Hepatocyte (in vitro differentiated cells): ENCODE results near the gene PIK3C2G. TPM values are rescaled to one million over a fixed set of nuclear protein-coding genes. Genes with fewer than 3 reads are reported as not detected.

Source experiments
- DNase-seq: peaks from one replicate; pipeline ENCODE4 v3.0.0-alpha.2; 2016; ENCODE audit warnings: low spot score
- H2AFZ ChIP-seq: fragments of 200-600 bp; sonication (generic); 2 replicates; pipeline ENCODE4 v1.6.0; 2016; ENCODE audit warnings: antibody characterized with exemption, mild to moderate bottlenecking
- H3K27ac ChIP-seq: fragments of 200-600 bp; sonication (generic); 2 replicates; pipeline ENCODE4 v1.5.1; 2016; ENCODE audit warnings: mild to moderate bottlenecking
- H3K27me3 ChIP-seq: fragments of 200-600 bp; sonication (generic); 2 replicates; pipeline ENCODE4 v1.6.1; 2016
- H3K36me3 ChIP-seq: fragments of 200-600 bp; sonication (generic); replicated peaks from 2 replicates; pipeline ENCODE4 v1.5.1; 2016; ENCODE audit warnings: low read depth; ENCODE audit not compliant: insufficient read depth
- H3K4me1 ChIP-seq: fragments of 200-600 bp; sonication (generic); 2 replicates; pipeline ENCODE4 v1.5.1; 2016; ENCODE audit warnings: mild to moderate bottlenecking, moderate library complexity; ENCODE audit not compliant: insufficient read depth
- H3K4me2 ChIP-seq: fragments of 200-600 bp; sonication (generic); 2 replicates; pipeline ENCODE4 v1.6.0; 2016
- H3K4me3 ChIP-seq: fragments of 200-600 bp; sonication (generic); 2 replicates; pipeline ENCODE4 v1.5.1; 2016; ENCODE audit warnings: mild to moderate bottlenecking
- H3K79me2 ChIP-seq: fragments of 200-600 bp; sonication (generic); 2 replicates; pipeline ENCODE4 v1.6.0; 2017; ENCODE audit warnings: mild to moderate bottlenecking
- H3K9me2 ChIP-seq: fragments of 200-600 bp; sonication (generic); replicated peaks from 2 replicates; pipeline ENCODE4 v1.6.0; 2017; ENCODE audit warnings: mild to moderate bottlenecking; ENCODE audit not compliant: insufficient read depth
- H3K9me3 ChIP-seq: fragments of 200-600 bp; sonication (generic); 2 replicates; pipeline ENCODE4 v1.5.1; 2016; ENCODE audit warnings: low read depth, mild to moderate bottlenecking
- H4K20me1 ChIP-seq: fragments of 200-600 bp; sonication (generic); 2 replicates; pipeline ENCODE4 v1.6.0; 2016; ENCODE audit warnings: mild to moderate bottlenecking; ENCODE audit not compliant: insufficient read depth, poor library complexity, severe bottlenecking
- CTCF ChIP-seq: fragments of 200-600 bp; sonication (generic); IDR thresholded peaks from 2 replicates; pipeline ENCODE4 v1.5.1; 2016; ENCODE audit warnings: antibody characterized with exemption, mild to moderate bottlenecking; ENCODE audit not compliant: poor library complexity
- EZH2 ChIP-seq: fragments of 200-600 bp; sonication (generic); IDR thresholded peaks from 2 replicates; pipeline ENCODE4 v1.6.1; 2016; ENCODE audit warnings: antibody characterized with exemption, mild to moderate bottlenecking, borderline replicate concordance
- EZH2phosphoT487 ChIP-seq: fragments of 200-600 bp; sonication (generic); IDR thresholded peaks from one replicate; pipeline ENCODE4 v1.6.1; 2018; ENCODE audit warnings: antibody characterized with exemption, mild to moderate bottlenecking, low read depth, moderate library complexity; ENCODE audit not compliant: unreplicated experiment, severe bottlenecking
- WGBS: methylation state at CpG from one replicate; pipeline ENCODE4 v1.1.6; 2016; ENCODE audit warnings: low lambda C conversion rate; ENCODE audit errors: missing lambda C conversion rate; 5-methylcytosine and 5-hydroxymethylcytosine counted together
- polyA plus RNA-seq: library from polyadenylated mRNA; unstranded; fragments of >200 nt; fragmentation: Nextera tagmentation; extraction: Ambion mirVana; gene quantifications from 2 replicates; pipeline ENCODE4 v1.2.1, GENCODE V29; 2016
- total RNA-seq: library from RNA; depleted of rRNA; stranded (reverse); fragments of >200 nt; gene quantifications from 2 replicates; pipeline ENCODE4 v1.2.3, GENCODE V29; 2014

Gene PIK3C2G
- total and polyA plus RNA-seq, 2 experiments from 2014 or later: 3.5 to 6.7 TPM

- WGBS: 4% methylated on average over 1 of the region's 1 CpG
- TF ChIP-seq EZH2phosphoT487: no peak
- no peak for TF ChIP-seq CTCF
- TF ChIP-seq EZH2: no peak
Measured at GRCh38 chr12:18285161-18285560, 23.8 kb downstream of the PIK3C2G start.

GRCh38 chr12:18290386-18290785 lies 29.1 kb downstream of the PIK3C2G start:
- Histone ChIP-seq H3K9me2 (no peaks in the 10 kb centered on the region), H3K4me2 (no peak overlapping the region), H3K4me3 (no peak overlapping the region), H2AFZ (no peak overlapping the region), H3K9me3 (no peaks in the 10 kb centered on the region), H4K20me1 (no peaks in the 10 kb centered on the region), H3K27me3 (no peaks in the 10 kb centered on the region), H3K4me1 (no peaks in the 10 kb centered on the region), H3K36me3 (no peaks in the 10 kb centered on the region), H3K27ac (no peak overlapping the region), H3K79me2 (no peaks in the 10 kb centered on the region)
- 82% methylated on average over 3 of the region's 3 CpGs for WGBS
- TF ChIP-seq EZH2phosphoT487 (no peak), CTCF (no peak), EZH2 (no peak)
- no peak for DNase-seq

More at GRCh38 chr12:18285161-18285560, 23.8 kb downstream of the PIK3C2G start:
- no peak for DNase-seq
- H2AFZ ChIP-seq: no peak overlapping the region
- H3K27ac ChIP-seq: no peak overlapping the region
- H3K36me3 ChIP-seq: no peaks in the 10 kb centered on the region
- no peaks in the 10 kb centered on the region for H3K4me1 ChIP-seq
- H4K20me1 ChIP-seq: no peaks in the 10 kb centered on the region
- H3K4me3 ChIP-seq: no peak overlapping the region
- no peak overlapping the region for H3K4me2 ChIP-seq
- no peaks in the 10 kb centered on the region for H3K9me3 ChIP-seq
- H3K79me2 ChIP-seq: no peaks in the 10 kb centered on the region
- H3K9me2 ChIP-seq: no peaks in the 10 kb centered on the region
- no peaks in the 10 kb centered on the region for H3K27me3 ChIP-seq

- H3K36me3 ChIP-seq: no peaks in the 10 kb centered on the region
- H3K27me3 ChIP-seq: no peaks in the 10 kb centered on the region
- no peak overlapping the region for H2AFZ ChIP-seq
- H3K4me2 ChIP-seq: no peak overlapping the region
- H3K4me3 ChIP-seq: no peak overlapping the region
- H3K79me2 ChIP-seq: no peaks in the 10 kb centered on the region
- H4K20me1 ChIP-seq: no peaks in the 10 kb centered on the region
- H3K9me2 ChIP-seq: no peaks in the 10 kb centered on the region
- H3K9me3 ChIP-seq: no peaks in the 10 kb centered on the region
- no peak for TF ChIP-seq EZH2phosphoT487
- TF ChIP-seq EZH2: no peak
- no peak for TF ChIP-seq CTCF
- H3K27ac ChIP-seq: no peak overlapping the region
- DNase-seq: no peak
- H3K4me1 ChIP-seq: no peaks in the 10 kb centered on the region
Measured at GRCh38 chr12:18294889-18295288, 33.6 kb downstream of the PIK3C2G start.
